K562 (cell line): ENCODE data around the gene CALHM3. TPM values are rescaled to one million over a fixed set of nuclear protein-coding genes. Genes with fewer than 3 reads are reported as not detected.

ENCODE experiments used
- ATAC-seq: fragments of 200-7000 bp; cut with Tn5 transposase; 3 replicates; pipeline ENCODE4 v1.9.1; 2020; ENCODE audit warnings: moderate library complexity
- BruUV-seq: library from RNA; stranded (reverse); fragments of 400-500 nt; replicated peaks from 2 replicates; lab custom pipeline; 2021; lab: Mats Ljungman, UMichigan
- CTCF ChIA-PET: fragments of 300-600 bp; formaldehyde crosslinking; extraction: SDS; loops from one replicate; lab custom pipeline; 2021; ENCODE audit warnings: low intra/inter-chr PET ratio; lab: Yijun Ruan, JAX
- POLR2A ChIA-PET: fragments of 300-600, 350-650 bp; sonication (Branson Sonifier 250); formaldehyde crosslinking; extraction: SDS; loops from one replicate; lab custom pipeline; 2021; ENCODE audit warnings: antibody characterized with exemption, inconsistent platforms; lab: Yijun Ruan, JAX
- DNase-seq, 4 experiments: peaks; one replicate each; pipeline versions ENCODE4 v3.0.0 to v3.0.0-alpha.2; 2011 to 2018; ENCODE audit warnings: low spot score in 3 of 4, mixed read lengths in 3 of 4; ENCODE audit errors: extremely low read depth in 1 of 4
- FAIRE-seq: peaks from 2 replicates; lab custom pipeline; 2011; peaks lifted over from hg19 to GRCh38; lab: Jason Lieb, UNC
- H2AFZ ChIP-seq: 2 replicates; pipeline ENCODE4 v1.6.0; 2011; ENCODE audit warnings: low read depth, low read length, control low read depth, inconsistent platforms
- H3K27ac ChIP-seq: fragments of 200-600 bp; 3 replicates; pipeline ENCODE4 v1.8.0; 2011; ENCODE audit warnings: low read depth, mild to moderate bottlenecking, control low read depth, inconsistent platforms, low read length, moderate library complexity, mixed read lengths; ENCODE audit errors: extremely low read depth
- H3K27me3 ChIP-seq, 2 experiments: fragments of 300-600 bp in 1 of 2; 2 replicates in 1 of 2; 3 replicates in 1 of 2; pipeline versions ENCODE4 v1.6.0 to v1.8.0; 2011; ENCODE audit warnings: inconsistent platforms in 2 of 2, low read length in 2 of 2, mild to moderate bottlenecking in 1 of 2, mixed read lengths in 1 of 2, moderate library complexity in 1 of 2; ENCODE audit not compliant: control insufficient read depth in 2 of 2, insufficient read depth in 2 of 2
- H3K36me3 ChIP-seq: fragments of 300-600 bp; 3 replicates; pipeline ENCODE4 v1.8.0; 2011; ENCODE audit warnings: mild to moderate bottlenecking, low read length, inconsistent platforms; ENCODE audit not compliant: control insufficient read depth, insufficient read depth
- H3K4me1 ChIP-seq, 2 experiments: fragments of 200-600 bp in 1 of 2; replicated peaks in 1 of 2; 2 replicates in 1 of 2; 3 replicates in 1 of 2; pipeline versions ENCODE4 v1.5.1 to v1.8.0; 2011; ENCODE audit warnings: inconsistent platforms in 2 of 2, low read length in 2 of 2, mild to moderate bottlenecking in 1 of 2, mixed read lengths in 1 of 2, moderate library complexity in 1 of 2; ENCODE audit not compliant: control insufficient read depth in 2 of 2, insufficient read depth in 2 of 2
- H3K4me2 ChIP-seq: 2 replicates; pipeline ENCODE4 v1.6.1; 2011; ENCODE audit warnings: low read length, control low read depth, inconsistent platforms, mixed read lengths; ENCODE audit not compliant: insufficient read depth
- H3K4me3 ChIP-seq: fragments of 200-600 bp; sonication (generic), shearing (Covaris generic); 2 replicates; pipeline ENCODE4 v1.5.1; 2016; ENCODE audit warnings: control low read depth, inconsistent platforms
- H3K79me2 ChIP-seq: fragments of 200-600 bp; 3 replicates; pipeline ENCODE4 v1.8.0; 2011; ENCODE audit warnings: low read length, inconsistent platforms; ENCODE audit not compliant: control insufficient read depth, insufficient read depth
- H3K9ac ChIP-seq, 2 experiments: 2 replicates each; pipeline versions ENCODE4 v1.6.0 to v1.6.1; 2011; ENCODE audit warnings: low read depth in 2 of 2, low read length in 2 of 2, control low read depth in 1 of 2, inconsistent platforms in 1 of 2, mild to moderate bottlenecking in 1 of 2, mixed read lengths in 1 of 2; ENCODE audit not compliant: insufficient read depth in 1 of 2
- H3K9me1 ChIP-seq: one replicate; pipeline ENCODE4 v1.6.0; 2011; ENCODE audit warnings: inconsistent platforms, mild to moderate bottlenecking, low read length, moderate library complexity; ENCODE audit not compliant: control insufficient read depth, insufficient read depth
- H3K9me3 ChIP-seq: replicated peaks from 2 replicates; pipeline ENCODE4 v1.5.1; 2011; ENCODE audit warnings: low read depth, low read length, inconsistent platforms; ENCODE audit not compliant: control insufficient read depth, insufficient read depth
- H4K20me1 ChIP-seq: replicated peaks from 2 replicates; pipeline ENCODE4 v1.6.1; 2011; ENCODE audit warnings: low read length, inconsistent platforms, mixed read lengths; ENCODE audit not compliant: control insufficient read depth, insufficient read depth
- CBX3 ChIP-seq, 2 experiments: IDR thresholded peaks; 1 replicate in 1 of 2; 2 replicates in 1 of 2; pipeline ENCODE4 v1.6.1; 2012; ENCODE audit warnings: inconsistent platforms in 2 of 2, low read length in 2 of 2, borderline replicate concordance in 1 of 2, control low read depth in 1 of 2
- CSDE1 ChIP-seq, 2 experiments: fragments of 450-650 bp; IDR thresholded peaks; 2 replicates each; pipeline ENCODE4 v1.6.1; 2016; ENCODE audit warnings: mild to moderate bottlenecking in 1 of 2
- ETV1 ChIP-seq: fragments of 450-650 bp; conservative IDR thresholded peaks from 2 replicates; pipeline ENCODE4 v1.6.1; 2016; ENCODE audit warnings: missing genetic modification characterization, control low read depth, low read depth, missing compliant biosample characterization
- FOXK2 ChIP-seq, 2 experiments: fragments of 450-650 bp; IDR thresholded peaks in 1 of 2; conservative IDR thresholded peaks in 1 of 2; 2 replicates each; pipeline ENCODE4 v1.6.1; 2016; ENCODE audit warnings: low read depth in 2 of 2, mild to moderate bottlenecking in 1 of 2
- GTF2A2 ChIP-seq: IDR thresholded peaks from 2 replicates; pipeline ENCODE4 v1.6.1; 2016; ENCODE audit warnings: mild to moderate bottlenecking, missing genetic modification characterization, missing compliant biosample characterization
- PHTF2 ChIP-seq: fragments of 250-450 bp; sonication (Bioruptor Pico); IDR thresholded peaks from 2 replicates; pipeline ENCODE4 v1.5.0; 2021; ENCODE audit warnings: mild to moderate bottlenecking
- PRMT5 ChIP-seq: sonication (generic); formaldehyde crosslinking; IDR thresholded peaks from 2 replicates; pipeline ENCODE4 v1.5.0; 2020; ENCODE audit warnings: missing genetic modification reagents
- RBBP5 ChIP-seq: fragments of 200-600 bp; sonication (generic); IDR thresholded peaks from 2 replicates; pipeline ENCODE4 v1.6.1; 2012; ENCODE audit warnings: borderline replicate concordance, mild to moderate bottlenecking, low read length, control low read depth, inconsistent platforms; ENCODE audit not compliant: insufficient read depth, poor library complexity, severe bottlenecking
- RERE ChIP-seq: sonication (generic); formaldehyde crosslinking; IDR thresholded peaks from 2 replicates; pipeline ENCODE4 v1.8.0; 2023; ENCODE audit warnings: missing genetic modification reagents, mild to moderate bottlenecking, borderline replicate concordance
- SREBF2 ChIP-seq: sonication (generic); formaldehyde crosslinking; IDR thresholded peaks from 2 replicates; pipeline ENCODE4 v1.4.0; 2020; ENCODE audit warnings: mild to moderate bottlenecking, missing genetic modification reagents
- UBTF ChIP-seq, 2 experiments: IDR thresholded peaks; 2 replicates each; pipeline ENCODE4 v1.6.1; 2012; ENCODE audit warnings: improper control_type of control experiment in 2 of 2, low read depth in 2 of 2, low read length in 2 of 2, borderline replicate concordance in 1 of 2
- ZNF263 ChIP-seq: sonication (generic); formaldehyde crosslinking; IDR thresholded peaks from 2 replicates; pipeline ENCODE4 v1.8.0; 2022; ENCODE audit warnings: mild to moderate bottlenecking, missing genetic modification reagents, borderline replicate concordance
- WGBS: fragments of 100-300 bp; shearing (Covaris generic); methylation state at CpG from one replicate; pipeline ENCODE4 v1.1.6; 2016; ENCODE audit warnings: low coverage, mixed read lengths; ENCODE audit not compliant: insufficient coverage; ENCODE audit errors: missing lambda C conversion rate; 5-methylcytosine and 5-hydroxymethylcytosine counted together
- in situ Hi-C: fragments of 300-500 bp; cut with MboI; formaldehyde crosslinking; loops from 4 replicates; pipeline ENCODE4 v1.15.0; 2018; ENCODE audit warnings: inconsistent platforms, mixed read lengths
- intact Hi-C: fragments of 100-400 bp; cut with micrococcal nuclease; formaldehyde crosslinking; loops from 2 replicates; pipeline ENCODE4 v1.14.2; 2022
- polyA plus RNA-seq, 8 experiments: library from polyadenylated mRNA; depleted of rRNA in 4 of 8; stranded (reverse) in 5 of 8; unstranded in 3 of 8; fragments of >200 nt; fragmentation: Nextera tagmentation in 2 of 8; fragmentation: Illumina TruSeq in 1 of 8; extraction: Ambion mirVana in 2 of 8; extraction: Trizol in 1 of 8; gene quantifications; 2 replicates each; pipeline versions ENCODE4 v1.2.1 to v1.2.3, GENCODE V29; 2011 to 2014; ENCODE audit warnings: inconsistent platforms in 1 of 8, missing spikeins in 1 of 8
- total RNA-seq, 7 experiments: library from RNA; depleted of rRNA in 6 of 7; stranded (reverse); fragments of >200 nt in 6 of 7; fragmentation: Illumina TruSeq in 2 of 7; extraction: Trizol in 2 of 7; gene quantifications; 2 replicates each; pipeline versions ENCODE4 v1.2.1 to v1.2.3, GENCODE V29; 2011 to 2021; ENCODE audit warnings: low replicate concordance in 1 of 7

The CALHM3 gene
- total and polyA plus RNA-seq, 9 of the 15 experiments (the other 6 are each of a cell fraction or from before 2014, with no cell fraction given) = not detected

- intact Hi-C loops (no loop called here), in situ Hi-C loops (no loop called here)
- 34% methylated on average over 5 of the region's 14 CpGs for WGBS
- Histone ChIP-seq H2AFZ (no peak overlapping the region), H3K27ac (no peak overlapping the region), H3K4me1 (peaks cover 2 to 27% of the 10 kb centered on the region in 2 experiments; a peak in 3 of 5 replicates), H4K20me1 (peaks cover 3% of the 10 kb centered on the region; the same call in 1 of the 2 replicates), H3K27me3 (no peaks in the 10 kb centered on the region), H3K79me2 (no peaks in the 10 kb centered on the region), H3K4me2 (no peak overlapping the region), H3K9me1 (no peaks in the 10 kb centered on the region), H3K9me3 (no peaks in the 10 kb centered on the region), H3K9ac (peak overlapping the region in 1 of 2 experiments; percentile 68; a peak in 2 of 4 replicates), H3K36me3 (peaks cover 16% of the 10 kb centered on the region; the same call in 1 of the 3 replicates), H3K4me3 (no peak overlapping the region)
- no TSS peak for BruUV-seq
- POLR2A ChIA-PET = no interaction called here
- CTCF ChIA-PET = no interaction called here
- DNase-seq (peak; percentile 12 to 48 (median 37)), FAIRE-seq (no peak), ATAC-seq (peak; percentile 40)
- TF ChIP-seq PHTF2 (CRISPR knock-in tag) = no peak
- no peak for TF ChIP-seq RERE (CRISPR knock-in tag)
- peak; percentile 91 for TF ChIP-seq ZNF263 (CRISPR knock-in tag)
- no peak for TF ChIP-seq RBBP5
- TF ChIP-seq CBX3 (IDR thresholded peaks at IDR 0.05; ENCODE audit: borderline replicate concordance in 1 of 2, low read length in 2 of 2) = no peak
- TF ChIP-seq CSDE1 (IDR thresholded peaks at IDR 0.05) = no peak
- TF ChIP-seq FOXK2 (conservative IDR thresholded peaks at IDR 0.05 in 1 of 2, IDR thresholded peaks at IDR 0.05 in 1 of 2; ENCODE audit: low read depth in 2 of 2) = no peak
- TF ChIP-seq SREBF2 (CRISPR knock-in tag) = no peak
- 0 out of 4 replicates have a peak, but pooled peaks of 1 of the 2 experiments have one; percentile 19 for TF ChIP-seq UBTF (IDR thresholded peaks at IDR 0.05; ENCODE audit: borderline replicate concordance in 1 of 2, low read depth in 2 of 2, low read length in 2 of 2)
- TF ChIP-seq GTF2A2 (tag) = no peak
- TF ChIP-seq ETV1 = no peak
- TF ChIP-seq PRMT5 (CRISPR knock-in tag) = no peak
These were observed 27.8 kb downstream of the CALHM3 start for GRCh38 chr10:103451091-103451813.
